Bronchial epithelial cell (primary cell): ENCODE results near the gene TNFSF13B. TPM values are rescaled to one million over a fixed set of nuclear protein-coding genes. Genes with fewer than 3 reads are reported as not detected.
A peak's percentile ranks its signal among the peaks of the same experiment; 100 is the strongest.

Source experiments
- DNase-seq: peaks from one replicate; pipeline ENCODE4 v3.0.0-alpha.2; 2010; ENCODE audit warnings: low read depth
- FAIRE-seq: peaks from 2 replicates; lab custom pipeline; 2011; peaks lifted over from hg19 to GRCh38; lab: Jason Lieb, UNC
- H3K27me3 ChIP-seq: 2 replicates; pipeline ENCODE4 v1.5.1; 2011; ENCODE audit warnings: low read length; ENCODE audit not compliant: control insufficient read depth, insufficient read depth
- H3K36me3 ChIP-seq: 2 replicates; pipeline ENCODE4 v1.5.1; 2011; ENCODE audit warnings: low read length; ENCODE audit not compliant: control insufficient read depth, insufficient read depth
- H3K4me3 ChIP-seq: 2 replicates; pipeline ENCODE4 v1.5.1; 2011; ENCODE audit warnings: mild to moderate bottlenecking, low read depth, low read length, control low read depth
- total RNA-seq: library from RNA; depleted of rRNA; stranded (reverse); fragments of >200 nt; gene quantifications from 2 replicates; pipeline ENCODE4 v1.2.1, GENCODE V29; 2014
- TF ChIP-seq, protein P1 (sequence below): IDR thresholded peaks from 2 replicates; pipeline ENCODE4 v1.5.1; 2011; ENCODE audit warnings: mild to moderate bottlenecking, moderate library complexity, low read length, control low read depth, inconsistent platforms; ENCODE audit not compliant: insufficient read depth, severe bottlenecking

Gene TNFSF13B
- total RNA-seq, 1 donor from 2014 or later, result 0.79 TPM

DNA sequence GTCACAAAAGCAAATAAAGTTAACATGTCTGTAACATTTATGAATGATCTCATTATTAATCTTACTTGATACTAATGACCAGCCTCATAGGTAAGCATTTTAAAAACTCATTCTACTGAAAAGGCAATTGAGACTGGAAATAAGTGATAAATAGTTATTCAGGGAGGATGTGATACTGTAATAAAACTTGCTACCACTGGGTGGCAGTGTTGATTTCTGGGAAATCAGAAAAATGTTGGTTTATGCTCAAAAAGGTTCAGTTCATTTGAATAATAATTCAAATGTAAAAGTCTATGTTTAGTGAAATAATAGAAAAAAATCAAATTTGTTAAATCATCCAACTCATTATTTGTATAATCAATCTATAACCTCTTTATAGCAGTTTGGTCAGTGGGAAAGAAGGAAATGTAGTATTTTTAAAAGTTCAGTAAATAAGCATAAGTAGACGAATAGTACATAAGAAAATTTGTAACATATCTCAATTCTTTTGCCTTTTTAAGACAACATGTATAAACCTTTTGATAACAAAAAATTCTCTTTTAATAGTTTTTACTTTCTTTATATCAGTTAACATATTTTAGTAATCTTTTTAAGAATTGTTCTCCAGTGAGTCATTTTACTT is 41.8 kb upstream of the TNFSF13B start:
- FAIRE-seq (no peak), DNase-seq (peak; percentile 44)
- H3K27me3 ChIP-seq, result no peaks in the 10 kb centered on the region

DNA sequence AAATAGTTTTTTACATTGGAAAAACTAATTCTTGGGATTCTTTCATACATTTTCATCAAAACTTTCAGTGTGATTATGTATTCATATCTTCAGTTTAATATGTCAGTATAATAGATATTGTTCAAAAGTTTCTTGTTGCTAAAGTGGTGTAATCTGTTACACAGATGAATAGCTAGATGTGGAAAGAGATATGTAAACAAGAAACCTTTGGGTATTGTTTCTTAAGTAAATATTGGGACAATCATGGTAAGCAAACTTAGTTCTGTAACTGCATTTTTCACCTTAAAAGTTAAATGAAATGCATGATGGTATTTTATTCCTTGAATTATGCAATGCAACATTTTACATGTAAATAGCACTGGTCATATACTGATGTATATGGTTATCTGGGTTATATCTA is 39.1 kb upstream of the TNFSF13B start:
- no peak for FAIRE-seq
- DNase-seq, result no peak
- TF ChIP-seq, protein P1, sequence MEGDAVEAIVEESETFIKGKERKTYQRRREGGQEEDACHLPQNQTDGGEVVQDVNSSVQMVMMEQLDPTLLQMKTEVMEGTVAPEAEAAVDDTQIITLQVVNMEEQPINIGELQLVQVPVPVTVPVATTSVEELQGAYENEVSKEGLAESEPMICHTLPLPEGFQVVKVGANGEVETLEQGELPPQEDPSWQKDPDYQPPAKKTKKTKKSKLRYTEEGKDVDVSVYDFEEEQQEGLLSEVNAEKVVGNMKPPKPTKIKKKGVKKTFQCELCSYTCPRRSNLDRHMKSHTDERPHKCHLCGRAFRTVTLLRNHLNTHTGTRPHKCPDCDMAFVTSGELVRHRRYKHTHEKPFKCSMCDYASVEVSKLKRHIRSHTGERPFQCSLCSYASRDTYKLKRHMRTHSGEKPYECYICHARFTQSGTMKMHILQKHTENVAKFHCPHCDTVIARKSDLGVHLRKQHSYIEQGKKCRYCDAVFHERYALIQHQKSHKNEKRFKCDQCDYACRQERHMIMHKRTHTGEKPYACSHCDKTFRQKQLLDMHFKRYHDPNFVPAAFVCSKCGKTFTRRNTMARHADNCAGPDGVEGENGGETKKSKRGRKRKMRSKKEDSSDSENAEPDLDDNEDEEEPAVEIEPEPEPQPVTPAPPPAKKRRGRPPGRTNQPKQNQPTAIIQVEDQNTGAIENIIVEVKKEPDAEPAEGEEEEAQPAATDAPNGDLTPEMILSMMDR, result no peak
- no peak overlapping the region for H3K4me3 ChIP-seq
- no peaks in the 10 kb centered on the region for H3K27me3 ChIP-seq
- H3K36me3 ChIP-seq, result peaks cover 2% of the 10 kb centered on the region

More for the DNA sequence above, 41.8 kb upstream of the TNFSF13B start:
- TF ChIP-seq, protein P1, result peak; percentile 34
- Histone ChIP-seq H3K36me3 (peaks cover 2% of the 10 kb centered on the region), H3K4me3 (no peak overlapping the region)

DNA sequence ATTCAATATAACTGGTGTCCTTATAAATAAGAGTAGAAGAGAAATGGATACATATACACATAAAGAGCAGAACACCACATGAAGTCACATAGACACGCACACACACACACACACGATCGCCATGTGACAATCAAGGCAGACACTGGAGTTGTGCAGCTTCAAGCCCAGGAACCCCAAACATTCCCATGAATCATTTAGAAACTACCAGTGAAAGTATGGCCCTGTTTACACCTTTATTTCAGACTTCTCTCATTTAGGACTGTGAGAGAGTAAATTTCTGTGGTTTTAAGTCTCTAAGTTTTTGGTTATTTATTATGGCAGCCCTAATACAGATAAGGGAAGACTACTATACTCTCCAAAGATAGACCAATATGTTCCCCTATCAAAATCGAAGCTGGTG is 20.4 kb upstream of the TNFSF13B start:
- no peak for DNase-seq
- FAIRE-seq, result no peak
- TF ChIP-seq, protein P1, result no peak
- Histone ChIP-seq H3K27me3 (no peaks in the 10 kb centered on the region), H3K4me3 (no peak overlapping the region), H3K36me3 (no peaks in the 10 kb centered on the region)

DNA sequence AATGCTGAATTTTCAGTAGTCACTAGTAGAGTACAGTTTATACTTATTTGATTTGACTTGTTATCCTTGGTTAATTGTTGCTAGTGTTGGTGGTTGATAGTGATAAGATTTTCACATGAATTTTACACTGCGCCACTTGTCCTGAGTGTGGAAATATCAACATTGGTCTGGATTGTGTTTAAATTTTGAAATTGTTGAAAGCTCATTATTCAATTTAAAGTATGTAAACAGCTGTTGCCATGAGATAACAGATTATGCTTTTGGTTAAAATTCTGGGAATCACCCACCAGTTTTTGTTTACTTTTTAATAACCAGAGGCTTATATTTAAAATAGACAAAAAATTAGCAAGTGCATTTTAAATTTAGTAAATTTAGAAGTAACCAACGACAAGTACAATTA is 12.3 kb upstream of the TNFSF13B start:
- no peaks in the 10 kb centered on the region for H3K27me3 ChIP-seq
- TF ChIP-seq, protein P1, result no peak
- DNase-seq (no peak), FAIRE-seq (no peak)
- H3K4me3 ChIP-seq, result no peak overlapping the region
- no peaks in the 10 kb centered on the region for H3K36me3 ChIP-seq

DNA sequence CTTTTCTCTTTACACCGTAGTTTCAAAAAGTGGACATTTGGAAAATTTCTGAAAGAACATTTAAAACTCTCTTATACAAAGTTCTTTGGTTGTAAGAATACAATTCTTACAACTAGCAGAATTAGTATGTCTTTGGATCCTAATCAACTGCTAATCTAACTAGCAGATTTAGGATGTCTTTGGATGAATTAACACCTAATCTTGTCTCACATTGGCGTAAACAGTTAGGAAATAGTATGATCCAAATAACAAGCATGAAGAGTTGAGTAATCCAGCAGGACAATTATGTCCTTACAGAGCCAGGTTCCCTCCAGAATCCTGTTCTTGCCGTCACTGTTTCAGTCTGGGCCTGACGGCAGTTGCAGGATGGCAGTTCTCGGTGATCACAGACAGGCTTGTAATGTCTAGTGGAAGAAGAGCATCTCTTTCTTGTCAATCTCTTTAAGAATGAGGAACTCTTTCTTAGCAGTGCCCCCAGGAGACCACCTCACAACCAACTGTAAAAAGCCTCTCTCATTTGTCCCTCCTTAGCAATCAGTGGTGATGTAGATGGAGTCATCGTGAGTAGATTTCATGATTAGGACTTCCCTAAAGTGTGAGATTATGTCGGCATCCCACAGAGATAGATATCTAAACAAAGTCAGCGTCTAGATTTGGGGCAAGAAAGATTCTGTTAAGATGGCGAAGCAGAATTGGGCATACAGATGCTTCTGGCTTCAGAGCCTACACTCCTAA is 5.7 kb upstream of the TNFSF13B start:
- Histone ChIP-seq H3K4me3 (no peak overlapping the region), H3K27me3 (no peaks in the 10 kb centered on the region), H3K36me3 (no peaks in the 10 kb centered on the region)
- FAIRE-seq (no peak), DNase-seq (no peak)
- TF ChIP-seq, protein P1, result no peak
